ENCODE data around the gene GPR101.

GPR101 gene, protein sequence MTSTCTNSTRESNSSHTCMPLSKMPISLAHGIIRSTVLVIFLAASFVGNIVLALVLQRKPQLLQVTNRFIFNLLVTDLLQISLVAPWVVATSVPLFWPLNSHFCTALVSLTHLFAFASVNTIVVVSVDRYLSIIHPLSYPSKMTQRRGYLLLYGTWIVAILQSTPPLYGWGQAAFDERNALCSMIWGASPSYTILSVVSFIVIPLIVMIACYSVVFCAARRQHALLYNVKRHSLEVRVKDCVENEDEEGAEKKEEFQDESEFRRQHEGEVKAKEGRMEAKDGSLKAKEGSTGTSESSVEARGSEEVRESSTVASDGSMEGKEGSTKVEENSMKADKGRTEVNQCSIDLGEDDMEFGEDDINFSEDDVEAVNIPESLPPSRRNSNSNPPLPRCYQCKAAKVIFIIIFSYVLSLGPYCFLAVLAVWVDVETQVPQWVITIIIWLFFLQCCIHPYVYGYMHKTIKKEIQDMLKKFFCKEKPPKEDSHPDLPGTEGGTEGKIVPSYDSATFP

DNA sequence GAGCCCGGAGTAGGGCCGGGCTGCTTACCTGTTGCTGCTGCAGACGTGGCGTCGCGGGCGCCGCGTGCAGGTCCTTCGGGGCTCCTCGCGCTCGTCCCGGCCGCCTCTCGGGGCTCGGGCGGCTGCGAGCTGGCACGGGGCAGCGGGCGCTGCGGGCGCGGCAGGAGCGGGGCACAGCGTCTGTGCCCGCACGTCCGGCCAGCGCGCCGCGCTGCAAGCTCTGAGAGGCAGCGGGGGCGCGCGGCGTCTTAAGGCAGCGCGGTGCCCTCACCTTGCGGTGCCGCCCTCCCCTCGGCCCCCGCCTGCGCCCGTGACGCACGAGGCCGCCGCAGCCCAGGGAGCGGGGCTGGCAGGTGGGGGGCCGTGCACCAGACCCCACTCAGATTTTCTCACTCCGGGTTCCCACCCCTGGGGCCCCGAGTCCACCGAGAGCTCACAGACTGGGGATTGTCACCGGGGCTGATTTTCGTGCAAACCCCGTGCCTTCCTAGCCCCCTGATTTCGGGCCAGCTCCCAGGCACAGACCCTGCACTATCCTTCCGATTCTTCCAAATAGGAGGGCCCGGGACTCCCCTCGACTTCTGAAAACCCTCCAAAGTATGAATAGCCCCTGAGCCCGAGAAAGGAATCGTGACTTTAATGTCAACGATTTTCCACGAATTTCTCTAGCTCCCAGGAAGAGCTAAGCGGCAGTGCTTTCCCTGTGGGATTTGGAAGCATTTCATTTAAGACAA is at the start of gene GPR101:
Gene GPR101, minus strand, starts transcription at position 222 of the 734 bp plus-strand sequence. CDS start 2,321 bp downstream, outside the sequence.
- DNase-seq, result peak in 1 of 2 experiments; percentile 38

DNA sequence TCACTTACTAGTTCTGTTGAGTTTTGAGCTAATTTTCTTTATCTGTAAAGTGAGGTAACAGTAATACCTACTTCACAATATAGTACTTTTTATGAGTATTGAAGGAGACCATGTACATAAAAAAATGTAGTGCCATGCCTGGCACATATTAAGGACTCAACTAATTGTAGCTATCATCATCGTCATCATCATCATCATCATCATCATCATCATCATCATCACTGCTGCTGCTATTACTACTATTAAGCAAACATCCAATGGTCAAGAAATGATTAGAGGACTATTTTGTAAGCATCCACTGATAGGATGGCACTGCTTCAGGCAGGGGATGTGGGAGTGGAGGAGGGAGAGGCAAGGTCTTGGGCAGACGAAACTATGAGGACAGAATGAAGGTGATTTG is 47.4 kb upstream of the GPR101 start:
- DNase-seq, result no peak

DNA sequence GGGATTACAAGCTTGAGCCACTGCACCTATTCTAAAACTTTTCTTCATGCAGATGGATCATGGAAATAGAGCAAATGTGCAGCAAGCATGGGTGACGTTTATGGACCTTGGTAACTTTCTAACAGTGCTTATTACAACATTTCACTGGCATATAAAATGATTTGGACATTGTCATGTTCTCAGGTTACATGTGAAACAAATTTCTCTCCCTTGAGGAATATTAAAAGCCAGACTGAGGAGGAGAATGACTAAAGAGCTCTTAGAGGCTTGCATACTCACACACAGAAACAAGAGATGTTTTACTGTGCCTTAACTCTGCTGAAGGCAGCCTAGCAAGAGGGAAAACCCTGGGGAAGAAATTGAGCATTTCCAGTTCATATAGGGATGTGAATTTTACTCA is 38.6 kb upstream of the GPR101 start:
- no peak for DNase-seq

DNA sequence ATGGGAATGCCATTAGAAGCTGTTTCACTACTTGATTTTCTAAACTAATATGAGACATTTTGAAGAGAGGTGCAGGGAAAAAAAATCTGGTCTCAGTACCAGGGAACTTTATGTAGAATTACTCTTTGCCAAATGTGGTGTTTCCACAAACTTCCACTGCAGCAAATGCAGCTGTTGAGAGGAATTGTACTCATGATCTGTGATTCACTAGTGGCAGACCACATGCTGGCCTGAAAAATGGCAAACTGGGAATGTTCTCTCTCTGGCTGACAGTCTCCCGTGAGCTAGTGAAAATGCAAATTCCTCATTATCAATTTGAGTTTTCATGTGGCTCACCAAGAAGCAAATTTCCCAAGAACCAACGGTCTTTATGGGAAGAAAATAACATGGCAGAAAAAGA is 37.8 kb upstream of the GPR101 start:
- DNase-seq, result no peak

DNA sequence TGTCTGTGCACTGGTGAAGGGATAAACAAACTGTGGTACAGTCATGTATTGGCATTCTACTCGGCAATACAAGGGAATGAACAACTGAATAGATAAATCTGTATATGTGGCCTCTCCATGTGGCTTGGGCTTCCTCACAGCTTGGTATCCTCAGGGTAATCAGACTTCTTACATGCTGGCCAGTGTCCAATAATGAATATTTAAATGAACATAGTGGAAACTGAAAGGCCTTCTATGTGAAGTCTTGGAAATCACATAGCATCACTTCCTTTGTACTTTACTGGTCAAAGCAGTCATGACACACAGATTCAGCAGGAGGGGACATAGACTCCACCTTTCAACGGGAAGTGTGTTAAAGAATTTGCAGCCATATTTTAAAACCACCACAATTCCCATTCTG is 33.4 kb upstream of the GPR101 start:
- DNase-seq, result no peak

DNA sequence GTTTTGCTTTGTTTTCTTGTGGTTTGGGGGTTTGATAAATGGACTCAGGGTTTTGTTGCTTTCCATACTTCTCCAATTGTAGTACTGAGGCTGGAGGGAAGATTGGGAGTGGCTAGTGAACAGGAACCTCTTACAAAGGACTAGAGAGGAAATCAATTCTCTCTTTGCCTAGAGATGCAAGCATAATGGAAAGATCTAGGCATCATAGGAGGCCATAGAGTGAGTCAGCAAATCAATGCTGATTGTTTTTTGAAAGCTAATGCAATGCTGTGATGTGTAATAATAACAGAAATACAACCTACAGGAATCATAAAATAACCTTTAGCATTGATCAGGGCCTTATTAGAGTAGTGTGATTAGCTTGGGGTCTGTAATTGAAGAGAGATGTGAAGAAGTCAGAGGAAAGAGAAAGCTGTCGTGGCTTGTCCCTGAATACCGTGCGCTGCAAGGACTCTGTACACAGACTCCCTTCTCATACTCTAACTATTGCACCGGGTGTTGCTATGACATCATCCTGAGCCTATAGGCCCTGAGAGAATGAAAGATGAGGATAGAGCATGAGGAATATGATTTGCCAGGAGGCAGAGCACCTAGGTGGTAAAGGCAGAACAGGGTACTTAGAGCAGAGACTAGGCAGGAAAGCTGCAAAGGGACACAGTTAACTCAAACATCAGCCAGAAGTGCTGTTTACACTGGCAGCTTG is 29.3 kb upstream of the GPR101 start:
- no peak for DNase-seq

DNA sequence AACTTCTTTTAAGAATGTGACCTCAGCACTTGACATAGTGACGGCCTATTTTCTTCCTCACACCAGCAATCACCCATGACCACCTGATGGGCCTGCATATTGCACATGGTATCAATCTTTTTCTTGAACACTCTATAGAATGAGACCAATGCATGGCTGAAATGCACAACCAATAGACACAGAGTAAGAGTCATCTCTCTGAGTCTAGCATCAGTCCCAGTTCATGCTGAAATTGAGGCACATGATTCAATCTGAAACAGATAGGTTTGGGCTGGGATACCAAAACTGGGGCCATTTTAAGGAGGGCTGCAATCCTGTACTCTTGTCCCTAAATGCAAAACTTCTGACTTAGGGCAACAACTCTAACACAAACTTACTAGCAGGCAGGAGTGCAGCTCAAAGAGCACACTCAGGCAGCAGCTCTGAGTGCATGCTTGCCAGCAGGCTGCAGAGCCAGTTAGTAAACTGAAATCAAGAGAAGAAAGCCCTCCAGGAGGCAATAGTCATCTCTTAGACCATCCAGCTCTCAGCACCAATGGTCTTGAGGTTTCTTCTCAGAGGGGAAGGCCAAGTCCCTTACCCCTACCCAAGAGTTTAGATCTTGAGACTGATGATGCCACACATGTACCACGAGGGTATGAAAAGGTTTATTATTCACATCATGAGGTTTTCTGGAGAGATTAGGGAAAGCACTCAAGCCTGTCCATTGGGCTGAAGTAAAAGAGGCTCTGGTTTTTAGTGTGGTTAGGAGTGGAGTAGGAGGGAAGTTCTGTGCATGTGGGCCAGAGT is 24.7 kb upstream of the GPR101 start:
- no peak for DNase-seq

DNA sequence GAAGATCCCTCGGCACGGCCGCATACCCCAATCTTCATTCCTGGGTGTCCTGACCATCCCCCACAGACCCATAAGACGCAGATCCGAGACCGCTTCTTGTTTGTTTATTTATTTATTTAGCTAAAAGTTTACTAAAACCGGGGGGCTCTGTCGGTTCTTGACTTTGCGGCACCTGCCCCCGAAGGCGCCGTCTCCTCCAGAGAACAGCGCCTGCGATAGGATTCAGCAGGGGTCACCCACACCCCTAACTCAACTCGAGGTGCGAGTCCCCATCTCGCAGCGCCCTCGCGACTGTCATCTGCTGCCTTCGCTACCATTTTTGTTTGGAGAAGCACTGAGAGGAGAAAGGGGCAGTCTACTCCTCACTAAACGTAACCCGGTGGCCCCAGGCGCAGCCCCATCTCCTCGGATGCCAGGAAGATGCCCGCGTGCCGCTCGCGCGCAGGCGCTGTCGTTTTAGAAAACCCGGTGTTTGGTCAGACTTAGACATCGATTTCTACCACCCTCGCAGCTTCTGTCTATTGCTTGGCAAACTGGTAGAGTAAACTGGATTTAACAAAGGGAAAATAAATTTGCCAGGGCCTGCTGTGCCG is 18.9 kb upstream of the GPR101 start:
- peak; percentile 37 to 62 for DNase-seq

DNA sequence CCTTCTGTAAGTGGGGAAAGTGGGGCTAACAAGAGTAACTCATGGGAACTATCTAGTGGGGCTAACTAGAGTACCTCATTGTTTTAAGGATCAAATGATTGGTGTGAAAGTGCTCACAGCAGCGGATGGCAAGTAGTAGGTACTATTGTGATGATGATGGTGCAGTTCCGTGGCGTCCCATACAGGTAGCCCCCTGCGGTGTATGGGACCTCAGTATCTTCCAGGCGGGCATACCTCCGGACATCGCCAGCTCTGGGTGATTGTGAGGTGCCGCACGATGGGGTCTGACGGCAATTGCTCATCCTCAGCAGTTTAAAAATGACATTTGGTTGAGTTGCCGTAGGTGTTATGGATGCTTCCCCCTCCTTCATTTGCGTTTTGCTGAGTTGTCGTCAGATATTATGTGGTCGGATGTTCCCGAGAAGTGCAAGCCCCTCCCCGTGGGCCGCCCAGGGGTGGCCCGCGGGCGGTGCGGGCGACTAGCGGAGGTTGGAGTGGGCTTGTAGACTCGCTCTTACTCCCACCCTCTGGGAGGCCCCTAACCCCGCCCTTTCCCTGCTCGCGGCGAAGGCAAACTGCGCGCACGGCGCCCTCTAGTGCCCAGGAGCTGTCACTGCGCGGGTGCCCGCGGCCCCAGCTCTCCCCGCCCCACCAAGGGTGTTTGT is 18.3 kb upstream of the GPR101 start:
- peak; percentile 73 to 83 for DNase-seq

DNA sequence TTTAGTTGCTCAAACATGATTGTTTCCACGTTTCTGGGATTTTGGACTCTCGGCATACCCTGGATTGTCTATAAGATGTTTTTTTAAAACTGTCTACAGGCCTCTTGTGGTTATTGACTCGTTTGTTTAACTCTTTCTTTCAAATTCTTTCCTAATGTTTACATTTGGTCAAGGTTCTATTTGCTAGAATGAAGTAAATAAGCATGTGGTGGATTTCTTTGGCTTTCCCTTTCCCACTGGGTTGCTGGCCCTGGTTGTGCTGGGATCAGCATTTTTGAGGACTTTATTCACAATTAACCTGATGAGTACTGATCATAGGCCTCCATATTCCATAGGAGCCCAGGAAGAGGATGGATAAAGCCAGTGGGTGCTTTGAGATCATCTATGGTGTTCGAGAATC is 11.1 kb upstream of the GPR101 start:
- no peak for DNase-seq

DNA sequence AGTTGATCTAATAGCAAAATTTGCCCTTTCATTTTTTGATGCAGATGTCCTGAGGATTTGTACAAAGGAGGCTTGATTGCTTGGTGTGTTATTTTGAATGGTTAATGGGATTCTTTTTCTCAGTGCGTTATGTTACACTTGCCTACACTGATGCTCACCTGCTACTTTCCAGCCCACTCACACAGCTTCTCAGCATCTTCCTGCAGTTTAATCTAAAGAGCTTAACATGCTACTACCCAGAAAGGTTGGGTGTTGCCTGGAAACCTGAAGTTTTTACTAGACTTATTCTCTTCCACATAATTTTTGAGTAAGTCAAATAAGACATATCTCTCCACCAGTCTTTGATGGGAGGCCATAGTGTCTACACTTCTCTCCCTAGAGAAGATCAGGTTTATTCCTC is 9.9 kb upstream of the GPR101 start:
- no peak for DNase-seq

DNA sequence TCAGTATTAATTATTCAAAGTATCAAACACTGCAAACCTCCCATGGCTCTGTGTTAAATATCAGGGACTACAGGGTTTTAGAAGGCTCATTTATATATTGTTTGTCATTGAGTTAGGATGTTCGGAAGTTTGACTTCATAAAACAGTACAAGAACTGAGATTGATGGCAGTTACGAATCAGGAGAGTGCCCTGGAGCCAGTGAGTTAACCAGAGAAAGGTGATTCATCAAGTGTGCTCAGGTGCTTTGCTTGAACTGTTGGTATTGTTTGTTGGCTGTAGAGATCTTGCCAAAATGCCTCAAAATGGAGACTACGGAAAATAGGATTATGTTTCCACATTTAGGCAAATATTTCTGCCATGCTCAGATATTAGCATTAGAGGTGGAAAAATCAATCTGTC is 7.5 kb upstream of the GPR101 start:
- DNase-seq, result no peak

DNA sequence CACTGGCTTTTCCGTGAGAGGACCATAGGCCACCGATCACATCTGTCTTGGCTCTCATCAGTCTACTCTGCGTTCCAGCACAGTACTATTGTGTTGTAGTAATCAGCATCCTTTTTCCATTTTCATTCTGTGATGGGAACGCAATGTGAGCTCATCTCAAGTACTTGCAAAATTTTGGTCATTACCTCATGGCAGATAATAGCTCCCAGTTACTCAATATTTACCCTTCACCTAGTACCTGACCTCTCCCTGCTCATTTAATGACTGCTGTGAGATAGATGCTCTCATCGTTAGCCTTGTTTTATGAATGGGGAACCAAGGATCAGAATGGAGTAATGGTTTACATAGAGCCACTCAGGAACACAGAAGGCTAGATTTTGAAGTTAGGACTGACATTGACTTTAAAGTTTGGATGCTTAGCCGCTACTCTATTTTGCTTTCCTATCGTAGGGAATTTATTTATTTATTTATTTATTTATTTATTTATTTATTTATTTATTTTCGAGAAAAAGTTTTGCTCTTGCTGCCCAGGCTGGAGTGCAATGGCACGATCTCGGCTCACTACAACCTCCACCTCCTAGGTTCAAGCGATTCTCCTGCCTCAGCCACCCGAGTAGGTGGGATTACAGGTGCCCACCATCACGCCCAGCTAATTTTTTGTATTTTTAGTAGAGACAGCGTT is 6.5 kb upstream of the GPR101 start:
- DNase-seq, result no peak

DNA sequence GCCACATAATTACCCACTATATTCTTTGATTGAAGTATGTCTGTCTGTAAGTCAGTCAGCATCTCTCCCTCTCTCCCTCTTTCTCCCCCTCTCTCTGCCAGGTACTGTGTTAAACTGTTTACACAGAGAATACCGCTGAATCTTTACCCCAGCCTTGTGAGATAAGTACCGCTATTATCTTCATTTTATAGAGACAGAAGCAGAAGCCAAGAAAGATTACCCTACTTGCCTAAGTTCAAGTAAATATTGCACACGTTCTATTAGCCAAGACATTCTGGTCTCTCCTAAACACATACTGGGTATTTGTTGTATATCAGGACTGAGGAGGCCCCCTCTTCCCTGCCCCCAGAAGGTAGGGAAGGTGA is 695 bp upstream of the GPR101 start:
- peak in 1 of 2 experiments; percentile 15 for DNase-seq

DNA sequence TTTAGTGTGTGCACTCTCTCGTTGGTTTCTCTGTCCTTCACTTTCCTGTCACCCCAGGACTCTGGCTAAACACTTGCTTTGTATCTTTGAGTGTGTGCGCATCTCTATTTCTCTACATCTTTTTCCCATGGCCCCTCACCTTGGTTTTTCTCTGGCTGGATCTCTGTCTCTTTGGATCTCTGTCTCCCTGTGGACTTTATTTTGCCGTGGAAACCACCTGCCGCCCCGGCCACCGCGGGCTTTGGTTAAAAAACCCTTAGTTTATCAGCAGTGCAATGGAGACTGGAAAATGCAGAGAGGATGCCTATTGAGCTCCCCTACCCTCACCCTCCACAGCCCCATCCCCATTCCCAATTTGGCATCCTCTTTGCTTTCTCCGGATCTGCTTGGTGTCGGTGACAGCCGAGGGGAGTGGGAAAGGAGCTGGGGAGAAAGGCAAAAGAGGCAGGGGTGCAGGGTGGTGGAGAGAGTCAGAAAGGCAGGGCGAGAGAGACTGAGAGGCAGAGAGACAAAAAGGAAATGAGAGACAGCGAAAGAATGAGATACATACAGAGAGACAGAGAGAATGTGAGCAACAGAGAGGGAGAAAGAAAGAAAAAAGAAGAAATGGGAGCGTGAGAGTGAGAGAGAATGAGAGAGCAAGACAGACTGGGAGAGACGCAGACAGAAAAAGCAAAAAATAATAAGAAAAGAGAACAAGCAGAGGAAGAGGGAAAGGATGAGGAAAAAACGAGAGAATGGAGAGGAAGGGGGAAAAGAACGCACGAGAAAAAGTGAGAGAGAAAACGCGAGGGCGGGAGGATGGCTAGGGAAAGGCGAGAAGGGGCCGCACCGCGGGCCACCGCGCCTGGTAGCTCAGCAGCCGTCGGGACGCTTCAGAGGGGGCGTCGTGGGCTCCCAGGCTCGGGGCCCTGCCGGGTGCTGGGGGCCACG is 688 bp downstream of the GPR101 start:
- DNase-seq, result no peak

DNA sequence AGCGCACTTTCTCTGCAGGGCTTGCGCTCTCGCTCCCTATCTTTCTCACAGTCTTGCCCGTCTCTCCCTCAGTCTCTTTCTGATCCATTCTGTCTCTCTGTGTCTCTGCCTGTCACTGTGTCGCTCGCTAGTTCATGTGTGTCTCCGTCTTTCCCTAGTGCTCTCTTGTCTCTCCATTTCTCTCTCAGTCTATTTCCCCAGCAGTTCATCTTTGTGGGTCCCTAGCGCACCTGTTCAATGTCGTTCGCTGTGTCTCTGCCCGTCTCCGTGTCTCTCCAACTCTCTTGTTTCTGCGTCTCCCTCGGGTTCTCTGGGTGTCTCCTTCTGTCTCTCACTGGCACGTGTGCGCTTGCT is 1.5 kb downstream of the GPR101 start:
- DNase-seq, result peak in 1 of 2 experiments; percentile 36

DNA sequence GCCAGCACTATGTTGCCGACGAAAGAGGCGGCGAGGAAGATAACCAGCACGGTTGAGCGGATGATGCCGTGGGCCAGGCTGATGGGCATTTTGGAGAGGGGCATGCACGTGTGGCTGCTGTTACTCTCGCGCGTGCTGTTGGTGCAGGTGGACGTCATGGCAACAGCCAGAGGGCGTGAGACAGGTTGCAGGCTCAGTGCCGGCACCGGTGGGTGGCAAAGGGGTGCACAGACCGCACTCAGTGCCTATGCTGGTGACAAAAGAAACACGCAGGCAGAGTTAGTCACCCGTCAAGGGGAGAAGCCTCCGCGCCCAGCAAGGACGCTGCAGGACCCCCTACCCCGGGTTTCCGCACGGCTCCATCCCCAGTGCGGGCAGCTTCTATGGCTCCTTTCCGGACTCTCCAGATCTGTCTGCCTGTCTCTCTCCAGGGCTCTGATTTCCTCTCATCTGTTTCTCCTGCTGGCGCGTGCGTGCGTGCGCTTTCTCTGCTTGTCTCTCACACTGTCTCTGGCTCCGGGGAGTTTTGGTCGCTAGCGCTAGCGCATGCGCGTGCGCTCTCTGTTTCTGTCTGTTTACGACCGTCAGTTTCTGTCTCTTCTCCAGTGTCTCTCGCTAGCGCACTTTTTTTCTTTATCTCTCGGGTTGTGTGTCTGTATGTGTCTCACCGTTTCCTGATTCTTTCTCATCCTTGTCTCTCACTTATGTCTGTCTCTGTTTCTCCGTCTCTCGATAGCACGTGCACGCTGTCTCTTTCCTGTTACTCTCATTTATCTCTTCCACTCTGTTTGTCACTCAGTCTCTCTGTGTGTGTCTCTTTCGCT is 2.1 kb downstream of the GPR101 start:
- peak; percentile 66 to 84 for DNase-seq

DNA sequence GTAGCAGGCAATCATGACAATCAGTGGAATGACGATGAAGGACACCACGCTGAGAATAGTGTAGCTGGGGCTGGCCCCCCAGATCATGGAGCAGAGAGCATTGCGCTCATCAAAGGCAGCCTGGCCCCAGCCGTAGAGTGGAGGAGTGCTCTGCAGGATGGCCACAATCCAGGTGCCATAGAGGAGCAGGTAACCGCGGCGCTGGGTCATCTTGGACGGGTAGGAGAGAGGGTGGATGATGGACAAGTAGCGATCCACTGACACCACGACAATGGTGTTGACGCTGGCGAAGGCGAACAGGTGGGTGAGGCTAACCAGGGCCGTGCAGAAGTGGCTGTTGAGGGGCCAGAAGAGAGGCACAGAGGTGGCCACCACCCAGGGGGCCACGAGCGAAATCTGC is 2.8 kb downstream of the GPR101 start:
- DNase-seq, result peak in 1 of 2 experiments; percentile 27

DNA sequence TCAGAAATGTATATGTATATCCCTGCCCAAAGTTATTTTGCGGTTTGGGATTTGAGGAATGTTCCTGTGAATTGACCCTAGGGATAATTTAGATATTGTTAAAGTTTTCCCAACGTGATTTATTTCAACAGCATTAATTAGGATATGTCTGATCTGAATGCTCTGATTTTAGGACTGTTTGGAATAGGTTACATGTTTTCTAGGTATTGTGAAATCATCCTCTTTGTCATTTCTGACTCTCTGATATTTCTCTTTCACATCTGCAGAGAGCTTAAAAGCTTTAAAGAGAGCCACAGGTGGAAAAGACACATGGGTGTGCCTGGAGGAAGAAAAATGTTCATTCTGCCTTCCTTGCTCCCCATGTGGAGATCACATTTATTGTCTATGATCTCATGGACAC is 5.1 kb downstream of the GPR101 start:
- no peak for DNase-seq
